Activated T-helper 1 cell treated with anti-CD3 and anti-CD28 coated beads, Interleukin-2, amount 50 U/mL, for 16 hours (primary cell): Measurements from ENCODE around the gene CAMK2B.

Experiments
- DNase-seq, 2 donors: peaks; one replicate each; pipeline ENCODE4 v3.0.0-alpha.2; 2020; ENCODE audit warnings: low read depth in 1 of 2, low spot score in 1 of 2

CAMK2B gene

DNA sequence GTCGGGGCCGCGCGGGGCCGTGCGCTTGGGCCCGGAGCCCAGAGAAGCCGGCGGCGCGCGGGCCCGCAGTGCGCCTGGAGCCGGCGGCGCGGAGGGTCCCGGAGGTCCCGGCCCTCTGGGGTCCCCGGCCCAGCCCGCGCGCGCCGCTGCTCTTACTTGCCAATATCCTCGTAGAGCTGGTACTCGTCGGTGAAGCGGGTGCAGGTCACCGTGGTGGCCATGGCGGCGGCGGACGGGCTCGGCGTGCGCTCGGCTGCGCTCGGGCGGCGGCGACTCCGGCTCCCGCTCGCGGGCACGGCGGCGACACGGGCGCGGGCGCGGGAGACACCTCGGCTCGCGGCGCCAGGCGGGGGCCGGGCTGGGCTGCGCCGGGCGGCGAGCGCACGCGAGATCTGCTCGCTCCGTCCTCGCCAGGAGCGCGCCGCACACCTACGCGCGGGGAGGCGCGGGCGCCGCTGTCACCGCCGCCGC lies at the start of gene CAMK2B:
TSS of gene CAMK2B (minus strand) at position 394 of the 471 bp plus-strand sequence. CDS start at position 221, 173 bp downstream.
- no peak for DNase-seq

DNA sequence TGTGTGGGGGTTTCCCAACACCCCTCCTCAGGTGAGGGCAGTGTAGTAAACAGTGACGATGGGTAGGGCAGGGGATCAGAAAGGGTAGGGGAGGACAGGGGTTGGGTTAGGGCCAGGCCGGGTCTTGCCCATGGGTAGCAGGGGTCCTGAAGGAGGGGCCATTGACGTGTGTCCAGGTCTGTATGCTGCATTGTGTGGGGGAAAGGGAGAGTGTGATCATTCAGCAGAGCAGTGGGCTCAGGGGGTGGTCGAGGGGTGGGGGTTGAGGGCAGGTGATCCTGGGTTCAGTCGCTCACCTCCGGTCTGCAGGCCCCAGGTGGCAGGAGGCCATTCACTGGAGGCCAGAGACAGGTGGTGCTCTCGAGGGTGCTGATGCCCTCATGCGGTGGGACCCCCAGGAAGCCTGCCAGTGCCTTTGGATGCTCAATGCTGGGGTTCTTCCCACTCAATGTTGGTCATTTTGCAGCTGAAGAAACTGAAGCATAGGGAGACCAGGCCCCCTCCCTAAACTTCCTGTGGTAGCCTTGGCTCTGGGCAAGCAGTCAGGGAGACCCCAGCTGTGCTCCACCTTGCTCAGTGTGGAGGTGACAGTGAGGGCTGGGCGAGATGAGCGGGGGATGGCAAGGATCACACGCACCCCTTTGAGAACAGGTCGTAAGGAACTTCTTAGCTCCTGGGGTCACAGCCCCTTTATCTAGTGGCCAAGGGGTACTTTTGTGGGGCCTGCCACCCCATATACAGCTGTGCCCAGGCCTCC lies 48.8 kb upstream of the CAMK2B start:
- DNase-seq: no peak

DNA sequence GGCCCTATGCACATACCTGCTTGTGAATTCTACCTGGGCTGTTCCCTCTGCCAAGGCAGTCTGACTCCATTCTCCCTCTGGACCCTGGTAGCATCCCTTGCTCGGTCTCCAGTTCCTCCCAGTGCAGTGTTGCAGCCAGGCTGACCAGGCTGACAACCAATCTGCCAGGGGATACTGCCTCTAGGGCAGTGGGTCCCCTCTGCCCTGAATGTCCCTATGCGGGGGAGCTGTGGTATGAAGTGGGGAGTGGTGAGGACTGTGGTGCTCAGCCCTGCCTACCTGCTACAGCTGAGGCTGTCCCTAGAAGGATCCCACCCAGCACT lies 48.0 kb upstream of the CAMK2B start:
- DNase-seq: no peak

DNA sequence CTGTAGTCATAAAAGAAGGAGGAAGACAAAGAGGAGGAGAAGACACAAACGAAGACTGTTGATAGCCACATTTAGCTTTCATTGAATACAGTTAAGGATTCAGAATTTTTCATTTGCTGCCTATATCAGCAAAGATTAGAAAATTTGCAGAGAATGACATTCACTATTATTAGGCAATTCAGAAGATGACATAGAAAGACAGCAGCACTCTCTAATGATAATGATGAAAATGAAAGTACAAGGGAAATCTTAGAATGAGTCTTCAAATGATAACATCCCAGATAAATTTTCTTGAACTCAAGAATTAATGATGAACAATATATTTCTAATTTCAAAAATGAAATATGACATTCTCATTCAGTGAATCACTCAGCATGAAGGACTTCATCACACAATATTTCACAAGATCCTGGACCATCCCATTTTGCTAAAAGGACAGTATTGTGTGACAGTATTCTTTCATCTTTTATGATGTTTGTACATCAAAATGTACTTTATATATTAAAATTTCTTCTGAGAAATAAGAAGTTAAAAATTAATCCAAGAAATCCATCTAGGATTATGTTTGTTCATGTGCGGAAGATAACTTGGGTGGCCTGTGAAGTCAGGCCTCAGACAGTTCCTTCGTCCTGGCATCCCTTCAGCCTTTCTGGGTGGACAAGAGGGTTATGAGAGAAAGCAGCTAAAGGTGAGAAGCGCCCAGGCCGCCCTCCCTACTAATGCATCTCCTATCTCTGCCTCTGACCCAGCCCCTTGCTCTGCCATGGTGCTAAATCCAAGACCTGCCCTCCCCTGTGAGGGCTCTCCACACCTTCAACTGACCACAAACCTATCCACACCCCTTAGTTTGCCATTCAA lies 47.4 kb upstream of the CAMK2B start:
- no peak for DNase-seq

DNA sequence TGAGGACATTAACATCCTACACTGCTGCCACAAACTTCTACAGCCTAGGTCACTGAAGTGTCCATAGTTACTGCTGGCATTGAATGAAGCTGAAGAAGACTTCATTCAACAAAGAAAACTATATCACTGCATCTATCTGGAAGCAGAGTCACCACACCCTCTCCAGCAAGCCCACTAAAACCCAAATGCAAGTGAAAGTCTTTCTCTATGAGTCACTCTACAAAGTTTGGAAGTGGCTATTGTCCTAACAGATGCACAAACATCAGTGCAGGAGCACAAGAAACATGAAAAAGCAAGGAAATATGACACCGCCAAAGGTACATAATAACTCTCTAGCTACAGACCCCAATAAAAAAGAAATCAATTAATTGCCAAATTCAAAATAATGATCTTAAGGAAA lies 43.5 kb upstream of the CAMK2B start:
- no peak for DNase-seq

DNA sequence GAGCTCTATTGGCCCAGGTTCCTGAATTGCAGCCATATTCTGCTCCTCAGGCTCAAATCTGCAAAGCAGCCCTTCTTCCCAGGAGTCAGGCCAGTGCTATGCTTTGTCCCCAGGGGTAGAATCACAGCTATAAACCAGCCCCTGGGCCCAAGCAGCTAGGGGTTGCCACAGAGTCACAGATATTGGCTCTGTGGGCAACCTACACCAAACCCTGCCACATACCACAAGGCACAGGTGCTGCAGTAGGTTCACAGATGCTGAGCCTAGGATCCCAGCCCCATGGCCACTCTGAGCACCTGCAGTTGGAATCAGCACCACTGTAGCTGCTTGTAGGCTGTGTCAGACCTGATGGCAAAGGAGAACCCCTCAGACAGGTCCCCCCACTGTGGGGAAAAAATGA lies 43.1 kb upstream of the CAMK2B start:
- no peak for DNase-seq

DNA sequence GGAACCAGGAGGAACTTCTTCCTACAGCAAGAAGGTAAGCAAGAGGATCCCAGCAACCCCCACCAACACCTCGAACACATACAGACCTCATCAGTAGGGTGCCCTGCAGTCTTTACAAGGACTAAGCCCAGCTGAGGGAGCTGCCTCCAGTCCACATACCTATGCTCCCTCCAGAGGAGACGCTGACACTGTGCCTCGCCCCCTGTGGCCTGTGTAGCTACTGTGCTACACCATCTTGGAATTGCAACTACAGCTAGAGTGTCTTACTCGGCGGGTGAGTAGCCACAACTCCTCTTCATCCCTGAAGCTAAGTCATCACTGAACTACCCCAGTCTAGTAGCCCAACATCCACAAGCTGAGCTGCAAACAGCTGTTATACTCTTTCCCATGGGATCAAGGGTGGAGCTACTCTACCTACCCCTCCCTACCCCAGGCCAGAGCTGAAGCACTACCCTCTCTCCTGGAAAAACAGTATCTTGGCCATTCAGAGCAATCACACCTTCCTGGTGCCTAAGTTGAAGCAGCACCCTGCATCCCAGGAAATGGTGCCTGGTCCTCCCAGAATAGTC lies 42.2 kb upstream of the CAMK2B start:
- no peak for DNase-seq

DNA sequence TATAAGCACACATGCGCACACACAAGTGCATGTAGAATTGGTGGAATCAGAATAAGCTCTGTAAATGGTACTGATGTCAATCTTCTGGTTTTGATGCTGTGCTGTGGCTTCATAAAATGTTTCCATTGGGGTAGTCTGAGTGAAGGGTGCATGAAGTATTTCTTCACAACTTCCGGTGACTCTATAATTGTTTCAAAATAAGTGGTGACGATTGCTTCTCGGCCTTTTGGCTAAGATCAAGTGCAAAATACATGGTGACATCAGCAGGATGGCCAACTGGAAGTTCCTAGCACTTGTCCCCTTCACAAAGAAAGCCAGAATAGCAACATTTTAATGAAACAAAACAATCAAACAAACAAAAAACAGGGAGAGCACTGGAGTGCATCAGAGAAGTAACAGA lies 41.6 kb upstream of the CAMK2B start:
- DNase-seq: no peak

DNA sequence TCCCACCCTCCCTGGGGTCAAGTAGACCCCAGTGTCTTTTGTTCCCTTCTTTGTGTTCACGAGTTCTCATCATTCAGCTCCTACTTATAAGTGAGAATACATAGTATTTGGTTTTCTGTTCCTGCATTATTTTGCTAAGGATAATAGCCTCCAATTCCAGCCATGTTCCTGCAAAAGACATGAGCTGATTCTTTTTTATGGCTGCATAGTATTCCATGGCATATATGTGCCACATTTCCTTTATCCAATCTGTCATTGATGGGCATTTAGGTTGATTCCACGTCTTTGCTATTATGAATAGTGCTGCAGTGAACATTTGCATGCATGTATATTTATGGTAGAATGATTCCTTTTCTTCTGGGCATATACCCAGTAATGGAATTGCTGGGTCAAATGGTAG lies 28.3 kb upstream of the CAMK2B start:
- DNase-seq: no peak

DNA sequence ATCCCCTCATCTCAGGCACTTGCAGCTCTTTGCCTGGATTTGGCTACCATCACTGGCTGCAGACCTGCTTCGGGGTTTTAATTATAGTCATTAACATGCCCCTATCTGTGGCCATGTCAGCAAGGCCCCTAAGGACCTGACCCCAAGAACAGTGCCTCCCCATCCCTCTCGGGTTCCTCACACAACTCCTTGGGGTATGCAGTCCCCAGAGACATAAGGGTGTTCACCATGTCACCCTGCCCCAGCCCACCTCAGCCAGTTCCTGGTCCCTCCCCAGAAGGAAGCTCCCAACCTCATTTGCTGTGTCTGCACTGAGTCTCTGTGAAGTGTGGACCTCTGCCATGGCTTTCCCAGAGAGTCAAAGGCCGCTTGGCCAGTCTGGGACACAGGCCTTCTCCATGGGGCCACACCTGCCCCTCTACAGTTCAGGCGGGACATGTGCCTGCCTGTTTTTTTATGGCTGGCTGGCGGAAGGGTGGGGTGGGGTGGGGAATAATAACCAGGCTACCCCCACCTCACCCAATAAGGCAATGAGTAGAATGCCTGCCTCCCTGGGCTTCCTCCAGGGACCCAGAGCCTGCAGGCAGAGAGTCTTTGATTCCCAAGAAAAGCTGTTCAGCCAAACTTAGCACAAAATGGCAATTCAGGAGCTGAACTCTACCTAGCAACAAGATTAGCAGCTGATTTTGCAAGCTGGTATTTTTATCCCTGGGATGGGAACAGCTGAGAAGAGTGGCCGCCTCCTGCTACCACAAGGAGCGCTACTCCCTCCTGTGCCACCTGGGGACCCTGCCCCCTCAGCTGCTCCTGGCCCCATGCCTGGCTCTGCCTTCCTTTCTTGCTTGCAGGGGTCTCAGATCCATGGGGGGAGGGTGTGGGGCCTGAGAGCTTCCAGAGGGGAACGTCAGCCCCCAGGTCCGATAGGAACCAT lies 23.7 kb upstream of the CAMK2B start:
- no peak for DNase-seq

DNA sequence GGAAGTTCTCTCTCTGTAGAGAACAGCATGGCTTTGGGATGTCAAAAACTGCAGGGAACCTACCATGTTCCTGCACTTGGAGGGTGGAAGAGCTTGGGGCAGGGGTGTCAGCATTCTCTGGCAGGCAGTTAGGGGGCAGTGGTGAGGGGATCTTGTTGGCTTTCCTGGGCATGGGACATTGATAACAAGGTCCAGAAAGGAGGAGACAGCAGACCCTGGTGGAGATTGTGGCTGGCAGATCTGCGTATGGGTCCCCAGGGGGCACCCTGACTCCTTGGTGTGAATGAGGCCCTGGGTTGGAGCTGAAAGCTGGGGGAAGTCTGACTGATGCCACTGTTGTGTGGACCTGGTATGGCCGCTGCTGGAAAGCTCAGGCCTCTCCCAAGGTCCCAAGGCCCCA lies 22.9 kb upstream of the CAMK2B start:
- no peak for DNase-seq

DNA sequence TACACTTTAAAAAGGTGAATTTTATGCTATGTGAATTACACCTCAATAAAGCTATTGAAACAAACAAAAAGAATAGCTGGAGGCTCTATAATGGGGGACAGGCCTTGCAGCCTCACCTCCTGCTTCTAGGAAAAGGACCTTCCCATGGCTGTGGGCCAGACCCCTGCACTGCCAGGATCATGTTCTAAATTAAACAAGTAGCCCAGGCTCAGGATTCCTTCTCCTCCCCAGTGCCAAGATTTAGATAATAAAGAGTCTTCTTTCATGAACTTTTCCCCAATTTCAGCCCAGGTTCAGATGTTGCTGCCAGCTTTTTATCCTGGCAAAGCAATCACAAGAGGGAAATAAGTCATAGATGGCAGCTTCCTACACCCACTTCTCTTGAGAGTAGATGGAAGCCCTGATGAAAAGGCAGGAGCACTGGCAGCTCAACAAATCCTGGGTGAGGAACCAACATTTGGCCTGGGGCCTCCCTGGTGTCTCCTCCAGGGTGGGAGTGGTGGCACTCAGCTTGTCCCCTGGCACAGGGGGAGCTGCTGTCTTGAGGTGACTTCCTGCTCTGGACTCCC lies 22.2 kb upstream of the CAMK2B start:
- no peak for DNase-seq

DNA sequence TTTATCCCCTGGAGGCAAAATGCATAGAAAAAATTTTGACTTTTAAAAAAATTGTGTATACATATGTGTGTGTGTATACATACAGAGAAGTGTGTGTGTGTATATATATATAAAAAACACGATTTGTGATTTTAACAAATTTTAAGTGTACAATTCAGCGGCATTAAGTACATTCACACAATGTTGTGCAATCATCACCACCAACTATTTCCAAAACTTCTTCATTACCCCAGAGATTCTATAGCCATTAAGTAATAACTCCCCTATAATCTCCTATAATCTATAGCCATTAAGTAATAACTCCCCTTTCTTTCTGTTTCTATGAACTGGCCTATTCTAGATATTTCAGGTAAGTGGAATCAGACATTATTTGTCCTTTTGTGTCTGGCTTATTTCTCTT lies 20.7 kb upstream of the CAMK2B start:
- no peak for DNase-seq

DNA sequence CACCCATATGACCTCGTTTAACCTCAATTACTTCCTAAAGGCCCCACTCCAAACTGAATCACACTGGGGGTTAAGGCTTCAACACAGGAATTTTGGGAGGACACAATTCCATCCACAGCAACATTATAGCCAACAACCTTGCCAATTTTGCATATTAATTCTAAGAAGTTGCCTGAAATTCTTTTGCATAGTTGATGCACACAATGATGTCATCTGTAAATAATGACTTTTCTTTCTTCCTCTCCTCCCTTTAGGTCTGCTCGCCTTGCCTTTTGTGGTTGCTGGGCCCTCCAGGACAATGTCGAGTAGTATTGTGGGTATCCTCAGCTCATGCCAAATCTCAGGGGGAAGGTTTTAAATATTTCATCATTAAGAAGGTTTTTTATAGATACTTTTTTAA lies 16.0 kb upstream of the CAMK2B start:
- no peak for DNase-seq

DNA sequence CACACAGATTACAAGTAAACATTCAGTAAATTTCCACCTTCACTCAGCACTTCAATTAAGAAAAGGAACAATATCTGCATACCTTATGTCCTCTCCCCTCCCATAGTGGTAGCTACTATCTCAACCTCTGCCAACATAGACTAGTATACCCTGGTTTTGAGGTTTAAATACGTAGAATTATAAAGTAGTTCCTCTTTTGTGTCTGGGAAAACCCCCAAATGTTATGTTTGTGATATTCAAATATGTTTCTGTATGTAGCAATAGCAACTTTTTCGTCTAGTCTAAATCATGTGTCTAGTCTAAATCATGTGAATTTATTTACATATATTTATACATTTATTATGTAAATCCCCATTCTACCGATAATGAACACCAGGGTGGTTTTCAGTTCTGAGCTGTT lies 13.2 kb upstream of the CAMK2B start:
- DNase-seq: no peak

DNA sequence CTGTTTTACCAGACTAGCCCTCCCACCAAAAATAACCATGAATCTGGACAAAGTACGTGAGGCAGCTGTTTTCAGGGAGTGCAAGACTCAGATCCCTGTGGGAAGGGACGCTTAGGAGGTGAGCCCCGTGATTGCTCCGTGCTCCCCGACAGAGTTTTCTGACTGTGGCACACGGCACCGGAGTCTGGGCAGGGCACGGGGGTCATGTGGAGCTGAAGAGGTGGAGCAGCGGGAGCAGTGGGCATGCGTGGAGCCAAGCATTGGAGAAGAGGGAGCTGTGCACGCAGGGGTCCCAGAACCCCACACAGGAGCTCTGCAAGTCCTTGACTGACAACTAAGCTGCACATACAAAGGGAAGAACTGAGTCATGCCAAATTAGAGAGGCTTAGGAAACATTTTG lies 11.1 kb upstream of the CAMK2B start:
- no peak for DNase-seq

DNA sequence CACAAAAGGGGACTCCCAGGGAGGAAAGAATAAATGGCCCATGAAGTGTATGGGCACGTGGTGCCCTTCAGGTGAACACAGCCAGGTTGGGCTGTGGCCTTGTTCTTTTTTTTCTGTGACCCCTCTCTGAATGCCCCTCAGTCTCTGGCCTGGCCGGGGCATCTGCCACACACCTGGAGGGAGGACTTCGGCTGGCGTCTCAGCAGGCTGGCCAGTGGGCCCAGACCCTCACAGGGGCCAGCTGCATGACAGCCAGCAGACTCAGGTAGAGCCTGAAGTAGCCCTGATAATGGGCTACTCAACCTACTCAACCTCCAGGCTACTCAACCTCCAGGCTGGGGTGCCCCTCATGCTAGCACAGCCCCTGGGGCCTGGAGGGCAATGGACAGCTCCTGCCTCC lies 9.8 kb upstream of the CAMK2B start:
- no peak for DNase-seq

DNA sequence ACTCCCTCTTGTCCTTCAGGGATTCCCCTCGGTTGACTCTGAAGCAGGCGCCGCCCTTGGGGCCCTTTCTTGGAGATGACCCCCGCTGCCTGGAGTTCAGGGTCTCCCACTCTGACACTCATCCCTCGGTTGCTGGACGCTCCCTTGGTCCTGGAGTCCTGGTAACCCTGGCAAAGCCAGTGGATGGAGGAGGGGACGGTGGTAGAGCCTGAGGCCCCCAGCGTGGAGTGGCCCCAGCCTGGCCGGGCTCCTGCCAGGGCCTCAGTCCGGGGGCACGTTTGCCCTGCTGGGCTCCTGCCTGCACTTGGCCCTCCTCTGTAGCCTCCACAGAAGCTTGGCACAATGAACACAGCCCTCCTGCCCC lies 9.3 kb upstream of the CAMK2B start:
- no peak for DNase-seq

DNA sequence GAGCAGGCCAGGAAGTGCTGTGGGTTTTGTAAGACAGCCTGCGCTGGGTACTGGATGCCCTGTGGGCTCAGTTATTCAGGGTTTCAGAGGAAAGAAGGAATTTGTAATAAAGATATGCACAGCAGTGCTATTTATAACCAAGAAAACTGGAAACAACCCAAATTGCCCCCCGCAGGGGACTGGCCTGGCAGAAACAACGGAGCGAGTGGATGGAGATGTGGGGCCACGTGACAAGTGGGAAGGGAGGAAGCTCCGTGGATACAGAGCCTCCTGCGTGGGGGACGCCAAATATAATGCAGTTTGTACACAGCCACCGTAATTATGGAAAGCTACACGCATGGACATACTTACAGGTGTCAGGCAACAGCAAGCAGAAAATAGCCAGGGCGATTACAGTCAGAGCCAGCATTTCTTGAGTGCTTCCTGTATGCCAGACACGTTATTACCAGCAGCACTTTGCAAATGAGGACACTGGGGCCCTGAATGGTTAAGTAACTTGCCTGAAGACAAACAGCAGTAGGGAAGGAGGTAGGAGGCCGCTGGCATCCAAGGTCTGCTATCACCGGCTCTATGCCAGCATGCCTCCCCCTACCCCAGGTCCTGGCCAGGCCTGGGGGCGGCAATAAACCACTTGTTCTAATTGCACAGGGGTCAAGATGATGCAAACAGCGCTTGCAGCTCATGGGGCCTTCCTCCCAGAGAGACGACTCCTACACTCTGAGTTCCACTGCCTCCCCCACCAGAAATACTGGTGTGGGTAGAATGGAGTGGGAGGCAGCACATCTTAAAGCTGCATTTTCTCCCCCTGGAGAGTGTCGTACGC lies 8.7 kb upstream of the CAMK2B start:
- DNase-seq: no peak

DNA sequence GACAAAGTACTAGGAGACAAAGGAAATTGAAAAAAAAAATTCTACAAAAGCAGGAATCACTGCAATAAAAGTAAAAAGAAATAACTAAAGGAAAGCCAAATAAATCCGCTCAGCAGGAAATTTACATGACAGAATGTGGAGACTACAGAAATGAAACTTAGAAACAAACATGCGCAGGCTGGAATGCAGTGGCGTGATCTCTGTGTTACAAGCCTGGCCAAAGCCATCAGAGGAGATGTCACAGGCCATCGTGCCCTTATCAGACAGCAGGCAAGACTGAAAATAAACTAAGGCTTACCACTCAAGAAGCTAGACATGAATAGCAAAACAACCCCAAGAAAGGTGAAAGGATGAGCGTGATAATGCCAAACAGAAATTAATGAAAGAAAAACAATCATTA lies 6.3 kb upstream of the CAMK2B start:
- DNase-seq: no peak
